ENCODE results near the gene GRM4.

DNA sequence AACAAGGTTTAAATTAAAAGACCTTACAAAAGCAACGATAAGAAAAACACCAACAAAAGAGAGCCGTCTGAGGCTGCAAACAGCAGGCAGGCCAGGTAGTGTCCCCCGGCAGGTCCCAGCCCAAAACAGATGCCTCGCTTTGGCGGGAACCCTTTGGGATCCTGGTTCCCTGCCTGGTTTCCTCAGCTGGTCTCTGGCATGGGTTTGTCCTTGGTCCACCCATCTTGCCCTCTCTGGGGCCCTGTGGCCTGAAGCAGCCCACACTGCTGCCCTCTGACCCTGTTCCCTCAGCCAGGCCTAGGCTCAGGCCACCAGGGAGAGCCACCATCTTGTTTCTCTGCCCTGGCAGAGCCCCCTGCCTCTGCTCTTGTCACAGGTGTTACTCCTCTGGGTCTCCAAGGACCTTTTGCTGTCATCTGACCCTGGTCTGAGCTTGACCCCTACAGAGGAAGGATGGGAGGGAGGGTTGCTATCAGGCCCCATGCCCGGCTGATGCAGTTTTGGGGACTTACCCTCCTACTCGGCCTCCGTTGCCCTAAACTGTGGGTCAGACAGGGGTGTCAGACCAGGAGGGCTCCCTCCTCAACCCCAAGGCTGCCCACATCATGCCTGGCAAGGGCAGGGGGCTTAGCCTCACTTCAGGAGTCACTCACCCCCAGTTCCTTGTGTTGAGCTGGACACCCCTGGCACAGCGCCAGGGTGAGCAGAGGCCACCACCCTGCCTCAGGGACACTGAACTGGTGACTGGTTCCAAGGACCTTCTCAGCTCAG is 30.6 kb upstream of the GRM4 start:
- TF ChIP-seq, protein P1, sequence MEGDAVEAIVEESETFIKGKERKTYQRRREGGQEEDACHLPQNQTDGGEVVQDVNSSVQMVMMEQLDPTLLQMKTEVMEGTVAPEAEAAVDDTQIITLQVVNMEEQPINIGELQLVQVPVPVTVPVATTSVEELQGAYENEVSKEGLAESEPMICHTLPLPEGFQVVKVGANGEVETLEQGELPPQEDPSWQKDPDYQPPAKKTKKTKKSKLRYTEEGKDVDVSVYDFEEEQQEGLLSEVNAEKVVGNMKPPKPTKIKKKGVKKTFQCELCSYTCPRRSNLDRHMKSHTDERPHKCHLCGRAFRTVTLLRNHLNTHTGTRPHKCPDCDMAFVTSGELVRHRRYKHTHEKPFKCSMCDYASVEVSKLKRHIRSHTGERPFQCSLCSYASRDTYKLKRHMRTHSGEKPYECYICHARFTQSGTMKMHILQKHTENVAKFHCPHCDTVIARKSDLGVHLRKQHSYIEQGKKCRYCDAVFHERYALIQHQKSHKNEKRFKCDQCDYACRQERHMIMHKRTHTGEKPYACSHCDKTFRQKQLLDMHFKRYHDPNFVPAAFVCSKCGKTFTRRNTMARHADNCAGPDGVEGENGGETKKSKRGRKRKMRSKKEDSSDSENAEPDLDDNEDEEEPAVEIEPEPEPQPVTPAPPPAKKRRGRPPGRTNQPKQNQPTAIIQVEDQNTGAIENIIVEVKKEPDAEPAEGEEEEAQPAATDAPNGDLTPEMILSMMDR (conservative IDR thresholded peaks at IDR 0.05), result no peak
- no peak for TF ChIP-seq EZH2 (IDR thresholded peaks at IDR 0.05; ENCODE audit: low read depth)

Measured in PC-9 (cell line).